Astrocyte (in vitro differentiated cells and primary cell): ENCODE results near the gene MLLT10.

Source experiments
- EZH2 ChIP-seq: IDR thresholded peaks from 2 replicates; pipeline ENCODE4 v1.6.1; 2012; ENCODE audit warnings: mild to moderate bottlenecking, low read length, inconsistent platforms; ENCODE audit not compliant: insufficient read depth
- TF ChIP-seq, protein P1 (sequence below): IDR thresholded peaks from 2 replicates; pipeline ENCODE4 v1.5.1; 2011; ENCODE audit warnings: low read depth, mild to moderate bottlenecking, inconsistent platforms, low read length, moderate library complexity; ENCODE audit not compliant: insufficient read depth

DNA sequence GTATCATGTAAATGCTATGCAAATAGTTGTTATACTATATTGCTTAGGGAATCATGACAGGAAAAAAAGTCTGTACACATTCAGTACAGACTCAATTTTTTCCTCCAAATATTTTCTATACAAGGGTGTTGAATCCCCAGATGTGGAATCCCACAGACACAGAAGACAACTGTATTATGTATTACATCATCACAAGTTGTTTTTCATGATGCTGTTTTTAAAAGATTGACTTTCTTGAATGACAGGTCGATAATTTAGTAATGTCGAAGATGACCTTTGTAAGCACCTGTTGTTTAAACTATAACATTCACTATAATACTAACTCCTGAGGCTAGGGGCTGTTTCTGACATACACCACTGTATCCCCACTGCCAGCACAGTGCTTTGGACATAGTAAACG lies 143.5 kb downstream of the MLLT10 start:
- TF ChIP-seq, protein P1, sequence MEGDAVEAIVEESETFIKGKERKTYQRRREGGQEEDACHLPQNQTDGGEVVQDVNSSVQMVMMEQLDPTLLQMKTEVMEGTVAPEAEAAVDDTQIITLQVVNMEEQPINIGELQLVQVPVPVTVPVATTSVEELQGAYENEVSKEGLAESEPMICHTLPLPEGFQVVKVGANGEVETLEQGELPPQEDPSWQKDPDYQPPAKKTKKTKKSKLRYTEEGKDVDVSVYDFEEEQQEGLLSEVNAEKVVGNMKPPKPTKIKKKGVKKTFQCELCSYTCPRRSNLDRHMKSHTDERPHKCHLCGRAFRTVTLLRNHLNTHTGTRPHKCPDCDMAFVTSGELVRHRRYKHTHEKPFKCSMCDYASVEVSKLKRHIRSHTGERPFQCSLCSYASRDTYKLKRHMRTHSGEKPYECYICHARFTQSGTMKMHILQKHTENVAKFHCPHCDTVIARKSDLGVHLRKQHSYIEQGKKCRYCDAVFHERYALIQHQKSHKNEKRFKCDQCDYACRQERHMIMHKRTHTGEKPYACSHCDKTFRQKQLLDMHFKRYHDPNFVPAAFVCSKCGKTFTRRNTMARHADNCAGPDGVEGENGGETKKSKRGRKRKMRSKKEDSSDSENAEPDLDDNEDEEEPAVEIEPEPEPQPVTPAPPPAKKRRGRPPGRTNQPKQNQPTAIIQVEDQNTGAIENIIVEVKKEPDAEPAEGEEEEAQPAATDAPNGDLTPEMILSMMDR, result no peak
- TF ChIP-seq EZH2, result no peak
